ENCODE results near the gene MFNG.

DNA sequence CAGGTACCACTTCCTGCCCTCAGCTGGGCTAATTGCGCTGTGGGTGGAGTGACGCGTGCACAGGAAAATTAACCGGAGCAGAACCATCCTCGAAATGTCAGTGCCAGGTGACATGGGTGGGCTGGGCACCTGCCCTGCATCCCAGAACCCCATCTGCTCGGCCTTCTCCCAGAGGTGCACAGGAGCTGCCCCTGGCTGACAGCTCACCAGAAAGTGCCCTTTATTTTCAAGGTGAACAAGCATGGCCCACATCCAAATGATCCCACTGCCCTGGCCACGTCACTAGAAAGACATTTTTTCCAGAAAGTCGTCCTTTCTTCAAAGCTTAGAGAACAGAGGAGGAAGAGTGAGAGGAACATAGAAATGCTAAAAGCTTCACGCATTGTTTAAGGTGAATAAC is 54.8 kb downstream of the MFNG start:
- TF ChIP-seq, protein P1, sequence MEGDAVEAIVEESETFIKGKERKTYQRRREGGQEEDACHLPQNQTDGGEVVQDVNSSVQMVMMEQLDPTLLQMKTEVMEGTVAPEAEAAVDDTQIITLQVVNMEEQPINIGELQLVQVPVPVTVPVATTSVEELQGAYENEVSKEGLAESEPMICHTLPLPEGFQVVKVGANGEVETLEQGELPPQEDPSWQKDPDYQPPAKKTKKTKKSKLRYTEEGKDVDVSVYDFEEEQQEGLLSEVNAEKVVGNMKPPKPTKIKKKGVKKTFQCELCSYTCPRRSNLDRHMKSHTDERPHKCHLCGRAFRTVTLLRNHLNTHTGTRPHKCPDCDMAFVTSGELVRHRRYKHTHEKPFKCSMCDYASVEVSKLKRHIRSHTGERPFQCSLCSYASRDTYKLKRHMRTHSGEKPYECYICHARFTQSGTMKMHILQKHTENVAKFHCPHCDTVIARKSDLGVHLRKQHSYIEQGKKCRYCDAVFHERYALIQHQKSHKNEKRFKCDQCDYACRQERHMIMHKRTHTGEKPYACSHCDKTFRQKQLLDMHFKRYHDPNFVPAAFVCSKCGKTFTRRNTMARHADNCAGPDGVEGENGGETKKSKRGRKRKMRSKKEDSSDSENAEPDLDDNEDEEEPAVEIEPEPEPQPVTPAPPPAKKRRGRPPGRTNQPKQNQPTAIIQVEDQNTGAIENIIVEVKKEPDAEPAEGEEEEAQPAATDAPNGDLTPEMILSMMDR (IDR thresholded peaks at IDR 0.05), result no peak
- no peak for TF ChIP-seq POLR2A (IDR thresholded peaks at IDR 0.05)
- no peak for TF ChIP-seq EP300 (IDR thresholded peaks at IDR 0.05)
